ENCODE results near the gene CNIH3. TPM values are rescaled to one million over a fixed set of nuclear protein-coding genes. Genes with fewer than 3 reads are reported as not detected.

CNIH3 gene
- total RNA-seq, 1 donor from 2014 or later: 4.2 TPM

DNA sequence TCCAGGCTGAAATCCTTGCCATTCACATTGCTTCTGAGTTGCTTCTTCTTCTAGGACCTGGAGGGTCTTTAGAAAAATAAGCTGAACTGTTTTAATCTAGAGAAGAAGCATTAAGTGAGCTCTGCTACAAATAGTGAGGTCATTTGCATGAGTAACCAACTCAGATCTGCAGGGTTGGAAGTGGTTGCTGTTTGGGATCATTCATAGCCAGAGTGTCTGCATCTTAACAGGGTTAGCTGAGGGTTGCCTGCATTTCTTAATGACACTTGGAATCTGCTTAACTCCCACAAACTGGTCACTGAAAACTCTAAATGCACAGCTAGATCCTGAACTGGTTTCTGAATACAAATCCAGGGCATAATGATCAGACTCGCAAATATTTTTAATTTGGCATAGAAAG, 9.9 kb downstream of the CNIH3 start:
- Mint-ChIP-seq H3K27ac (ENCODE audit: unreplicated experiment) (no peak overlapping the region), H3K27me3 (ENCODE audit: unreplicated experiment) (peaks cover 14% of the 10 kb centered on the region), H3K36me3 (ENCODE audit: unreplicated experiment) (no peaks in the 10 kb centered on the region), H3K4me3 (ENCODE audit: unreplicated experiment) (no peak overlapping the region), H3K4me1 (ENCODE audit: unreplicated experiment) (peaks cover 14% of the 10 kb centered on the region), H3K9me3 (ENCODE audit: unreplicated experiment) (no peaks in the 10 kb centered on the region)
- TF ChIP-seq, protein P1, sequence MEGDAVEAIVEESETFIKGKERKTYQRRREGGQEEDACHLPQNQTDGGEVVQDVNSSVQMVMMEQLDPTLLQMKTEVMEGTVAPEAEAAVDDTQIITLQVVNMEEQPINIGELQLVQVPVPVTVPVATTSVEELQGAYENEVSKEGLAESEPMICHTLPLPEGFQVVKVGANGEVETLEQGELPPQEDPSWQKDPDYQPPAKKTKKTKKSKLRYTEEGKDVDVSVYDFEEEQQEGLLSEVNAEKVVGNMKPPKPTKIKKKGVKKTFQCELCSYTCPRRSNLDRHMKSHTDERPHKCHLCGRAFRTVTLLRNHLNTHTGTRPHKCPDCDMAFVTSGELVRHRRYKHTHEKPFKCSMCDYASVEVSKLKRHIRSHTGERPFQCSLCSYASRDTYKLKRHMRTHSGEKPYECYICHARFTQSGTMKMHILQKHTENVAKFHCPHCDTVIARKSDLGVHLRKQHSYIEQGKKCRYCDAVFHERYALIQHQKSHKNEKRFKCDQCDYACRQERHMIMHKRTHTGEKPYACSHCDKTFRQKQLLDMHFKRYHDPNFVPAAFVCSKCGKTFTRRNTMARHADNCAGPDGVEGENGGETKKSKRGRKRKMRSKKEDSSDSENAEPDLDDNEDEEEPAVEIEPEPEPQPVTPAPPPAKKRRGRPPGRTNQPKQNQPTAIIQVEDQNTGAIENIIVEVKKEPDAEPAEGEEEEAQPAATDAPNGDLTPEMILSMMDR (IDR thresholded peaks at IDR 0.05): no peak
- DNase-seq (ENCODE audit: extremely low spot score, unreplicated experiment): no peak

DNA sequence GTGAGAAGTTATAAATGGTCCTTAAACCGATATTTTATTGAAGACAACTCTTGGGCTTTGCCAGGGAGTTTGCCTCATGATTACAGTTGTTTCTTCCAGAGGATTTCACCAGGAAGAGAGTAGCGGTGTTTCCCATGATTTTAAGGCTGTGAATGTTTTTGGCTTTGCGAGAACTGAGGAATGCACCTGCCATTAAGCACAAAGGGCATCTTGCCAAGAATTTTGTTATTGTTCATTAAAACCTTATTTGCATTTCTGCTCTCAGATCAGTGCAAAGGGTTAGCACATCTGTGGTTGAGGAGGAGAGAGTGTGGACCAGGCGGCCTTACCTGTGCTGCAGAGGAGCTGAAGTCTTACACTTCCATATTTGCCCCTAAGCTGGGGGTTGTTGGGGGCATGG, 13.8 kb downstream of the CNIH3 start:
- Mint-ChIP-seq H3K4me1 (ENCODE audit: unreplicated experiment) (peaks cover 21% of the 10 kb centered on the region), H3K36me3 (ENCODE audit: unreplicated experiment) (no peaks in the 10 kb centered on the region), H3K27ac (ENCODE audit: unreplicated experiment) (no peak overlapping the region), H3K9me3 (ENCODE audit: unreplicated experiment) (no peaks in the 10 kb centered on the region), H3K27me3 (ENCODE audit: unreplicated experiment) (peaks cover 3% of the 10 kb centered on the region), H3K4me3 (ENCODE audit: unreplicated experiment) (no peak overlapping the region)
- DNase-seq (ENCODE audit: extremely low spot score, unreplicated experiment): no peak
- TF ChIP-seq, protein P1 (IDR thresholded peaks at IDR 0.05): no peak

DNA sequence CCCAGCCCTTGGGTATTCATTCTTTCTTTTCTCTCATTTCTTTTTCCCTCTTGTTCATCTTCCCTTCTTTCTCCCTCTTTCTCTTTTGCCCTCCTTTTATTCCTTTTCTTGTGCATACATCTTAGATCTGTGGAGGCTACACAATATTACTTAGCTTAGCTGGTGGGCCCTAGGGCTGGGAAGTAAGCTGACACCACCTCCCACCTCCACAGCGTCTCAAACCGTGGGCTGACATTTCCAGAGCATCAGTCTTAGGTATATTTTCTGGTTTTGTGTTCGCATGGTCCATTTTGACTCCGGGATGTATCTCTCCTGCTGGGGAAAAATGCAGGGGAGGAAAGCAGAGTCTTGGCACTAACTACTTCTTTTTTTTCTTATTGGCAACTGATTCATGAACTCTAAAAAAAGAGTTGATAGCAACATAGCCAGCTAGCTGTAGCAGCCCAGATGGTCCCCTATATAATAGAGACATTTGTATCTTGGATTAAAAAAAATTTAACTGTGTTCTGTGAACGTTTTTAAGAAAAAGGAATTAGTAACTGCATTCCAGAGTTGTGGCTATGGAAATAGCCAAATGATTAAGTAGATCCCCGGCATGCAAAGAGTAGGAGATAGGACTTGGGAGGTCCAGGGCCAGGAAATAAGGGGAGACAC, 15.5 kb downstream of the CNIH3 start:
- Mint-ChIP-seq H3K4me3 (ENCODE audit: unreplicated experiment) (no peak overlapping the region), H3K4me1 (ENCODE audit: unreplicated experiment) (peaks cover 33% of the 10 kb centered on the region), H3K27me3 (ENCODE audit: unreplicated experiment) (peaks cover 2% of the 10 kb centered on the region), H3K9me3 (ENCODE audit: unreplicated experiment) (no peaks in the 10 kb centered on the region), H3K36me3 (ENCODE audit: unreplicated experiment) (no peaks in the 10 kb centered on the region), H3K27ac (ENCODE audit: unreplicated experiment) (no peak overlapping the region)
- DNase-seq (ENCODE audit: extremely low spot score, unreplicated experiment): no peak
- TF ChIP-seq, protein P1 (IDR thresholded peaks at IDR 0.05): no peak

DNA sequence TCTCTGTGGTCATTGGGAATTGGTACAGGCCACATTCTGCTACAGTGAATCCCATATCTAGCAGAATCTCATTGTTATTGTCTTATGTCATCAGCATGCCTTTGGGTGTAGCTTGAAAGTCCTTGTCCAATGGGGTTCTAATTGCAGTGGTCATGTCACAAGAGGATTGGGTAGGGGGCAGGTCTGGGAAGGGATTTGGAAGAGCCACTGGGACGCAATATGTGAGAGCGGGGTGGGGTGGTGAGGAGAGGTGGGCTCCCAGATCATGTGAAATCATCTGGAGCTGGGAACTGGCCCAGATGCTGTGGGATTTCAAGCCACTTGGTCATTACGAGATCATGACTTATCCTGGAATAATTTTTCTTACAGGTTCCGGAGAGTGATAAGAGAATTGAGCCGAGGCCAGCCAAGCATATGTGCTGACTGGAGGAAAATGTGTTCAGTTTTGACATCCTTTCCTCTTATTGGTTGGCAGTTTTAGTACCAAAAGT, 16.3 kb downstream of the CNIH3 start:
- Mint-ChIP-seq H3K36me3 (ENCODE audit: unreplicated experiment) (no peaks in the 10 kb centered on the region), H3K27ac (ENCODE audit: unreplicated experiment) (no peak overlapping the region), H3K9me3 (ENCODE audit: unreplicated experiment) (no peaks in the 10 kb centered on the region), H3K4me1 (ENCODE audit: unreplicated experiment) (peaks cover 33% of the 10 kb centered on the region), H3K27me3 (ENCODE audit: unreplicated experiment) (no peaks in the 10 kb centered on the region), H3K4me3 (ENCODE audit: unreplicated experiment) (no peak overlapping the region)
- DNase-seq (ENCODE audit: extremely low spot score, unreplicated experiment): no peak
- TF ChIP-seq, protein P1 (IDR thresholded peaks at IDR 0.05): no peak

DNA sequence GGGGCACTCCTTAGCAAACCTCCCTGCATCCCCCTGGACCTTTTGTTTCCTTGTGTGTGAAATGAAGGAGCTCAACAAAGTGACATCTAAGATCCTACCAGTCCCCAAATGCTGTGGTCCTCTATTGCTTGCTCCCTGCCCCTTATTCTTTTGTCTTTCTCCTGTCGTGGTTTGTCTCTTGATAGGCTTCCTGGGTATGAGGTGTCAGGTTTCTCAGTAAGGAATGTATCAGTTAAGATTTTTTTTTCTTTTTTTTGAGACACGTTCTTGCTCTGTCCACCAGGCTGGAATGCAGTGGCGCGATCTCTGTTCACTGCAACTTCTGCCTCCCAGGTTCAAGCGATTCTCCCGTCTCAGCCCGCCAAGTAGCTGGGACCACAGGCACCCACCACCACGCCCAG, 16.8 kb downstream of the CNIH3 start:
- no peaks in the 10 kb centered on the region for H3K36me3 Mint-ChIP-seq (ENCODE audit: unreplicated experiment)
- TF ChIP-seq, protein P1 (IDR thresholded peaks at IDR 0.05): no peak
- no peak overlapping the region for H3K27ac Mint-ChIP-seq (ENCODE audit: unreplicated experiment)
- peaks cover 38% of the 10 kb centered on the region for H3K4me1 Mint-ChIP-seq (ENCODE audit: unreplicated experiment)
- DNase-seq (ENCODE audit: extremely low spot score, unreplicated experiment): no peak
- no peaks in the 10 kb centered on the region for H3K9me3 Mint-ChIP-seq (ENCODE audit: unreplicated experiment)
- no peaks in the 10 kb centered on the region for H3K27me3 Mint-ChIP-seq (ENCODE audit: unreplicated experiment)
- no peak overlapping the region for H3K4me3 Mint-ChIP-seq (ENCODE audit: unreplicated experiment)

All from osteocyte (in vitro differentiated cells).